ENCODE data around the gene CNTFR. TPM values are rescaled to one million over a fixed set of nuclear protein-coding genes. Genes with fewer than 3 reads are reported as not detected.

CNTFR gene
- total RNA-seq, 6 experiments from 2014 or later, result 0.71 to 12.5 (median 3.4) TPM

DNA sequence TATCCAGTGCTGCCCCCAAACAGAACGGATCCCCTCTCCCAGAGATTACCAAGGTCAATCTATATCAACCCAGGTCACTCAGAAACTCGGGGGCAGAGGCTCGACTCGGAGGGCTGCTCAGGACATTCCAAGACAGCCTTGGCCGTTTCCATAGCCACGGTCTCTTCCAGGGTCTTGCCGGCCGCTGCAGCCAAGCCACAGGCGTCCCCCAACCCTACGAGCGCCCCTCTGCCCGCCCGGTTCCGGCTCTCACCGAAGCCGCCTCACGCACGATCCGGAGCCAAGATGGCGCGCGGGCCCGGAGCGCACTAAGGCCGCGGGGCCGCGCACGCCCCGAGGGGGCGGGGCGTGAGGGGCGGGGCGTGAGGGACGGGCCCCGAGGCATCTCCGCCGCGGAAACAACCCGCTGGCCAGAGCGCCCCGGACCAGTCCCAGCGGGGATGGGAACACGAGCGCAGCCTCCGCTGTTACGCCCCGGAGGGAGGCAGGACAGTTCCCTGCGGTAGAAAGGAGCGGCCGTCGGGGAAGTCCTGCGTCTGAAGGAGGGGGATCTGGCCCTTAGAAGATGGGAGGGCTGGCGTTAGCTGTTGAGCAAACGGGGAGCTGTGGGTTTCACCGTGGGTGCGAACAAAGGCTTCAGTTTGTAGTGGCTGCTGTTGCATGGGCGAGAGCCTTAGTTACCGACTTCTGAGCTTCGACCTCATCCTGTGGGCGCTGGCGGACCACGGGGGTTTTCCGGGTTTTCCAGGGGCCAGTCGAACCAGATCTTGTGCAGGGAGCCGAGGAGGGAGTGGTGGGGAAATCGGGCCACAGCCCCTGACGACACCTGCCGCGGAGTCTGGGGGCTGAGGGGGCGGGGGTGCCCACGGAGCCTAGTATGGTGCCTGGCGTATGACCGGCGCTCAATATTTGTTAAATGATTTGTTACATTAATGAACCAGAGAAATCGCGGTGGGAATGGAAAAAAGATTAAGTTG lies 22.6 kb upstream of the CNTFR start, which contains the start of gene RPP25L:
Gene RPP25L (minus strand): TSS at position 287 of the 977 bp plus-strand sequence. CDS start 801 bp downstream, outside the sequence.
- DNase-seq (peak; percentile 91 to 93 (median 91)), ATAC-seq (peak; percentile 93 to 98 (median 96))
- WGBS (ENCODE audit: insufficient coverage, low coverage, low lambda C conversion rate, missing lambda C conversion rate), result 2% methylated on average over 33 of the region's 77 CpGs
- Histone ChIP-seq H3K36me3 (peaks cover 0 to 13% (median under 1%) of the 10 kb centered on the region in 4 donors), H3K27me3 (no peaks in the 10 kb centered on the region), H3K9me3 (no peaks in the 10 kb centered on the region), H3K4me3 (peak within 1 kb of the TSS; percentile 62 to 85 (median 74)), H3K27ac (peak within 1 kb of the TSS; percentile 86 to 89 (median 86)), H3K4me1 (peaks cover 0 to 28% (median 10%) of the 10 kb centered on the region in 4 donors)
- intact Hi-C loops (cut with DNase I), result no loop called here
- TF ChIP-seq POLR2A (IDR thresholded peaks at IDR 0.05), result peak; percentile 93
- TF ChIP-seq, protein P1, sequence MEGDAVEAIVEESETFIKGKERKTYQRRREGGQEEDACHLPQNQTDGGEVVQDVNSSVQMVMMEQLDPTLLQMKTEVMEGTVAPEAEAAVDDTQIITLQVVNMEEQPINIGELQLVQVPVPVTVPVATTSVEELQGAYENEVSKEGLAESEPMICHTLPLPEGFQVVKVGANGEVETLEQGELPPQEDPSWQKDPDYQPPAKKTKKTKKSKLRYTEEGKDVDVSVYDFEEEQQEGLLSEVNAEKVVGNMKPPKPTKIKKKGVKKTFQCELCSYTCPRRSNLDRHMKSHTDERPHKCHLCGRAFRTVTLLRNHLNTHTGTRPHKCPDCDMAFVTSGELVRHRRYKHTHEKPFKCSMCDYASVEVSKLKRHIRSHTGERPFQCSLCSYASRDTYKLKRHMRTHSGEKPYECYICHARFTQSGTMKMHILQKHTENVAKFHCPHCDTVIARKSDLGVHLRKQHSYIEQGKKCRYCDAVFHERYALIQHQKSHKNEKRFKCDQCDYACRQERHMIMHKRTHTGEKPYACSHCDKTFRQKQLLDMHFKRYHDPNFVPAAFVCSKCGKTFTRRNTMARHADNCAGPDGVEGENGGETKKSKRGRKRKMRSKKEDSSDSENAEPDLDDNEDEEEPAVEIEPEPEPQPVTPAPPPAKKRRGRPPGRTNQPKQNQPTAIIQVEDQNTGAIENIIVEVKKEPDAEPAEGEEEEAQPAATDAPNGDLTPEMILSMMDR (IDR thresholded peaks at IDR 0.05), result no peak

DNA sequence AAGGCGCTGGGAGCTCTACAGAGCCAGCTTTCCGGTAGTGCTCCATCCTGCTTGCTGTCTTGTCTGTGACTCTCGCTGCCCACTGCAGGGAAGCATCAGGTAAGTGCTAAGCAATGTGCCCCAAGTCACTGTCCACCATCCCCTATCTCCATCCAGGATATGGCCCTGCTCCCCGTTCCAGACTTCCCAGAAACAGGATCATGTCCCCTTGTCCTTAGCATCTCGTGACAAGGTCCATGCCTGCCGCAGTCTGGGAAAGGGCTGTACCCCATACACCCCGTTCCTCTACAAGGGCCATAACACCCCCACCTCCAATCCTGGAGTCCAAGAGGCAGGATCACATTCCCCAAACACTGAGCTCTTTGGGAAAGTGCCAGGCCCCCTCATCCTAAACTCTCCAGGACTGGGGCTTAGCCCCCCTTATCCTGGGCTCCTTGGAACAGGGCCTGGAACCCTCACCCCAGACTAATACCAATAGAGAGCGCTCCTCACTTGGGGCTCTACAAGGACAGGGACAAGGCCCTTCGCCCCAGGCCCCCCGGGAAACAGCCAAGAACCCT lies 21.8 kb upstream of the CNTFR start:
- WGBS (ENCODE audit: insufficient coverage, low coverage, low lambda C conversion rate, missing lambda C conversion rate), result 29% methylated on average over 7 of the region's 10 CpGs
- TF ChIP-seq, protein P1 (IDR thresholded peaks at IDR 0.05), result no peak
- TF ChIP-seq POLR2A (IDR thresholded peaks at IDR 0.05), result no peak
- Histone ChIP-seq H3K4me1 (peaks cover 0 to 33% (median 10%) of the 10 kb centered on the region in 4 donors), H3K27ac (peak overlapping the region; percentile 86 to 89 (median 86)), H3K4me3 (peak overlapping the region; percentile 62 to 85 (median 74)), H3K36me3 (peaks cover 0 to 5% (median 0%) of the 10 kb centered on the region in 4 donors), H3K27me3 (no peaks in the 10 kb centered on the region), H3K9me3 (no peaks in the 10 kb centered on the region)
- DNase-seq, result peak in 1 of 3 donors; percentile 61
- ATAC-seq, result peak; percentile 6 to 19 (median 10)
- intact Hi-C loops (cut with DNase I), result no loop called here

DNA sequence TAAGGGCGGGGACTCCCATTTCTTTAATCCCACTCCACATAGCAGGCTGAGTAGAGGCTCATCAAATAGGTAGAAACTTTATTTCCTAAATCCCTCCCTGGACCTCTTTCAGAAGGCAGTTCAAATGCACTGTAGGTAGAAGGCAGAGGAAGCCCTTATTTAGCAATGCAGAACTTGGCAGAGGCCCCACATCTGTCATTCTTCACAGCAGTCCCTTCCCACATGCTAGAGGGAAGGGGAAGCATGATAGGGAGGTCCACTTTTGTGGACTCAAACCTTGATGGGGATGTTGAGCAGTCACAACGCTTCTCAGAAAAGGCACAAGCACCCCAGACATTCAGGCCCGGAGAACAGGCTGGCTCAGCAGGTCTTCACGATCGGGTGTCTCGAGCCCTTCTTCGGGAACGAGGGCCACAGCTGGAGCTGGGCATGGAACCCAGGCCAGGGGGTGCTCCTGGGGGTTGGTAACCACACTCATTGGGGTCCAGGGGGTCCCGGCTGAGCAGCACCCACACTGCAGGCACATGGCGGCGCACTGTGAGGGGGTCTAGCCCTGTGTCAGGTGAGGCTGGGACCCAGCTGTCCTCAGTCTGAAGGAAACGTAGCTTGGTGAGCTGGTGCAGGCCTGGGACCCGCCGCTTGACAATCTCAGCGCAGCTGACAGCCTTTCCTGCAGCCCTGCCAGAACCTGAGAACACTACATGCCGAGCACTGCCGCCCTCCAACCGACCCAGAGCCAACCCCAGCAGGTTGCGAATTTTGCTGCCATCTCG lies 21.1 kb upstream of the CNTFR start:
- ATAC-seq (no peak), DNase-seq (peak in 1 of 3 donors; percentile 63)
- TF ChIP-seq, protein P1 (IDR thresholded peaks at IDR 0.05), result no peak
- TF ChIP-seq POLR2A (IDR thresholded peaks at IDR 0.05), result no peak
- Histone ChIP-seq H3K4me3 (peak overlapping the region in 2 of 3 donors; percentile 74 to 85), H3K4me1 (peaks cover 0 to 33% (median 10%) of the 10 kb centered on the region in 4 donors), H3K9me3 (no peaks in the 10 kb centered on the region), H3K27ac (no peak overlapping the region), H3K27me3 (no peaks in the 10 kb centered on the region), H3K36me3 (no peaks in the 10 kb centered on the region)
- 83% methylated on average over 2 of the region's 20 CpGs for WGBS (ENCODE audit: insufficient coverage, low coverage, low lambda C conversion rate, missing lambda C conversion rate)
- intact Hi-C loops (cut with DNase I), result no loop called here

DNA sequence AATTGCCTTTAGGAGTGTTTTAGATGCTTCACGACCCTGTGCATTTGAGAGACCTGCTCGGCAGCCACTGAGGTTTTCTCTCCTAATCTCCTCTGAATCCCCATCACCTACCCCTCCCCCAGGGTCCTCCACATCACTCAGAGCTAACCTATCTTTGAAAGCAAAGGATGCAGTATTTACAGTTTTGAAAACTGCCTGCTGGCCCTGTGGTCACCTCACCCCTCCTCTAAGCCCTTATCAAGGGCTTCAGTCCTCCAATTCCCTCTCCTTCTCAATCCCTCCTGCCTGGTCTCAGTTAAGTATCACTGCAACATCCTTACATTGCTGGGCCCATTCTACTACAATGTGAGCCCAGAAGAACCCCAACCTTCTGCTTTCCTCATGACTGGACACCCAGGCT lies 17.8 kb upstream of the CNTFR start:
- ATAC-seq (no peak), DNase-seq (no peak)
- TF ChIP-seq, protein P1 (IDR thresholded peaks at IDR 0.05), result no peak
- TF ChIP-seq POLR2A (IDR thresholded peaks at IDR 0.05), result no peak
- H3K27me3 ChIP-seq, result no peaks in the 10 kb centered on the region
- peak overlapping the region in 1 of 3 donors; percentile 32 for H3K27ac ChIP-seq
- 75% methylated on average over 2 of the region's 2 CpGs for whole genome bisulfite sequencing (ENCODE audit: insufficient coverage, low coverage, low lambda C conversion rate, missing lambda C conversion rate)
- intact Hi-C loops (cut with DNase I), result no loop called here
- no peak overlapping the region for H3K4me3 ChIP-seq
- no peaks in the 10 kb centered on the region for H3K36me3 ChIP-seq
- peaks cover 0 to 25% (median 6%) of the 10 kb centered on the region in 4 donors for H3K4me1 ChIP-seq
- H3K9me3 ChIP-seq, result no peaks in the 10 kb centered on the region
